OCI-LY3 (cell line): ENCODE data around the gene LNPEP.

Experiments used
- CTCF ChIP-seq: fragments of 200-600, 300-600 bp; sonication (generic); IDR thresholded peaks from 2 replicates; pipeline ENCODE4 v1.5.1; 2014; ENCODE audit warnings: antibody characterized with exemption, low read length, low read depth
- EZH2phosphoT487 ChIP-seq: fragments of 200-600 bp; shearing (Covaris generic); IDR thresholded peaks from 2 replicates; pipeline ENCODE4 v1.6.1; 2018; ENCODE audit warnings: antibody characterized with exemption, mixed run types, low read depth

- no peak for TF ChIP-seq CTCF
- no peak for TF ChIP-seq EZH2phosphoT487
Observed at GRCh38 chr5:96893342-96893741, 42.5 kb upstream of the LNPEP start.
